HG02623 (cell line): Measurements from ENCODE around the gene MXD4.

Experiments used
- ATAC-seq: cut with Tn5 transposase; IDR thresholded peaks from one replicate; pipeline ENCODE4 v1.9.1; 2021; ENCODE audit warnings: moderate library complexity; ENCODE audit not compliant: unreplicated experiment

The MXD4 gene

DNA sequence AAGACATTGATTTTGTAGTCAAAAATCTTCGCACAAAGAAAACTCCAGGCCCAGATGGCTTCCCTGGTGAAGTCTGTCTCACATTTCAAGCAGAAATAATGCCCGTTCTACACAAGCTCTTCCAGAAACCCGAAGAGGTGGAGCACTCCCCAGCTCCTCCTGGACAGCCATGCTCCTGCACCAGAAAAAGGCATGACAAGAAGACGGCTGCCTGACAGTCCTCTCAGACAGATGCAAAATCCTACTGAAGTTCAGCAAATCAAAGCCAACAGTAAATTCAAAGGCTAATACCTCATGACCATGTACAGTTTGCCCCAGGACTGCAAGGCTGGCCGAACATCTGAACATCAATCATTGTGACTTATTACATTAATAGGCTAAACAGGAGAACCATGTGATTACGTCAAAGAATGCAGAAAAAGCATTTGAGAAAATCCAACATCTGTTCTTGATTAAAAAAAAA is 30.8 kb upstream of the MXD4 start:
- ATAC-seq = no peak

DNA sequence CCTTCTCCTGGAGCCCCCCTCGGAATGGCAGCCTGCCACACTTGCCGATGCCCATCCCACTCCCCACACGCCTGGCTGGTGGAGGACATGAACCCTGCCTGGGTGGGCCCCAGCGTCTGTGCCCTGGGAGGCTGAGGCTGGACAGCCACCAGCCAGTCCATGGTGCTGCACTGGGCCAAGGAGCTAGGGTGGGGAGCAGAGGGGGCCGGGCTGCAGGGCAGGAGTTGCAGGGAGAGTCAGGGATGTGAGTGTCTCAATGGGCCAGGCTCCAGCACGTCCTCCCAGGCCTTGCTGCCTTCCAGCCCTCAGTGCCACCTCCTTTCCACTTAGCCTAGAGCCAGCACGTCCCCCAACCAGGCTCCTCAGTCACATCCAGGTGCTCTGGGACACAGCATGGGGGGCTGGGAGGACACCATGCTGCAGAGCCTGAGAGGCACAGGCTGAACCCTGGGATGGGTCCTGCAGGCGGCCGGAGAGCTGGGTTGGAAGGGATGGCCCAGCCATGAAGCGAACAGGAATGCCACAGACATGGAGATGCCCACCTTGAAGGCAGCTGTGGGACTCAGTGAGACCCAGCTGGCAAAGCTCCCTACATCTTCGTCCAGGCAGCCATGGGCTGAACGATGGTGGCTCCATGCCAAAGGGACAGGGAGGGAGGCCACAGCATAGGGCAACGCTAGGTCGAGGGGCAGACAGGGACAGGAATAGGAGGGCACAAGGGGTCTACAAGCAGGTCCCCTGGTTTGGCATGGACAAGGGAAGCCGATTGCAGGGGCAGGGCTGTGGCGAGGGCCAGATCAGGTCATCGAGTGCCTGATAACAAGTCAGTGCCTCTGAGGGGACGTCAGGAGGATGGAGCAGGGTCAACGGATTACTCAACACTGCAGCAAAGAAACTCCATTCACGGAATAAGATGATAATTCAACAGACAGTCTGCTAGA is 30.1 kb upstream of the MXD4 start:
- ATAC-seq = no peak

DNA sequence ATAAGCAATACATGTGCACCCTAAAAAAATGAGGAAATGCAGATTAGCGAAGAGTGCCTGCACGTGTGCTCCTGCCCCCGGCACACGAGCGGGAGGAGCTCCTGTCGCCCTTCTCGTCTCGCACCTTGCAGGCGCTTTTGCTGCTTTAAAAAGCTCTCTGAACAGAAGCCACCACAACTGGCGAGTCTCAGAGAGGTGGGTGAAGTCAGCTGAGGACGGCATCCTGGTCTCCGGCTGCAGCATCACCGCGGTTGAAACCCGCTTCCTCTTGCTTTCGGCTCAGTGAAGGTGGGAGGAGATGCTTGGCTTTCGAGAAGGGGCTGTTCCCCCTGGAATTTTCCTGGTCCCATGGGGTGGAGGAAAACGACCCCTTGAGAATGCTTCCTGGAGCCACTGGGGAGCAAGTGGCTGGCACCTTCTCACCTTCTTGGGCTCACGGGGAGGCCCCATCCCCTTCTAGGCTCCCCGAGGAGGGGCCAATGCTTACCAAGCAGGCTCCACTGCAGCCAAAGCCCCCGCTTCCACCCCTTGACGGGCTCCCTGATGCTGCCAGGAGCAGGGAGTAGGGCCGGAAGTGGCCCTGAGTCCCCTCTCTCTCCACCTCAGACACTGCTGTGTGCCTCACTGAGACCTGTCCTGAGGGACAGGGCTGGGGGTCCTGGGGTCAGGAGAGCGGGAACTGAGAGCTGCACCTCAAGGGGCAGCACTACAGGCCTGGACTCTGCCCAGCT is 29.2 kb upstream of the MXD4 start:
- no peak for ATAC-seq

DNA sequence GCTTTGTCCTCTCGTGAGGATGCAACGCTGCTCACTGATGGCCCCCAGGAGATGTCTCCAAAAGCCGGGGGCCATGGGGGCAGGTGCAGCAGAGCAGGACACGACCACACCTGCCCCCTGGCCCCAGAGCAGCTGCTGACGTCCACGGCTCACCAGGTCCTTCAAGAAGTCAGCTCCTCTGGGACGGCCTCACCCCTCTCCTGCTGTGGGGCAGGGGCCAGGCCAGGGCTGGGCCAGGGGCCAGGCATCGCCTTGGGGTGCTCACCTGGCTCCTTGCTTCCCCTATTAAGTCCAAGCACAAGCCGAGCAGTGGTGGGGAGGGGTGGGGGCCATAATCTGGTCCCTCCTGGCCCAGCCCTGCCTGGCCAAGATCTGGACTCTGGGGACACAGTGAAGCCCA is 28.6 kb upstream of the MXD4 start:
- no peak for ATAC-seq

DNA sequence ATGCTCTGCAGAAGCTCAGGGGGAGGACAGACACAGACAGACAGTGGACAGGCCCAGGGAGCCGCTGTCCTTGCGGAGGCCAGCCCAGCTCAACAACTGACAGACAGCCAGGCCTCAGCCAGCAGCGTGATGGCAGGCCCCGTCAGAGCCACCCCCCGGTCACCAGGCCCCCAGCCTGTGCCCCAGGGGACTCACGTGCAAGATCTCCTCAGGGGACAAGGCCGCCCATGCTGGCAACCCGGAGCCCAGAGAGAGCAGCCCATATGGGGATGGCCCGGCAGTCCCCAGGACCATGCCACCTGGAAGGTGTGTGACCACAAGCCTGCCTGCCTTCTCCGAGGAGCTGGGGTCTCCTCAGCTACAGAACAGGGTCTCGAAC is 28.0 kb upstream of the MXD4 start:
- no peak for ATAC-seq

- no peak for ATAC-seq
Observed at GRCh38 chr4:2289311-2289954, 27.5 kb upstream of the MXD4 start.

GRCh38 chr4:2288051-2288541 is 26.2 kb upstream of the MXD4 start:
- no peak for ATAC-seq

- ATAC-seq = no peak
Observed at GRCh38 chr4:2287594-2287915, 25.6 kb upstream of the MXD4 start.

- ATAC-seq = no peak
Observed at GRCh38 chr4:2286904-2287593, 25.1 kb upstream of the MXD4 start.

DNA sequence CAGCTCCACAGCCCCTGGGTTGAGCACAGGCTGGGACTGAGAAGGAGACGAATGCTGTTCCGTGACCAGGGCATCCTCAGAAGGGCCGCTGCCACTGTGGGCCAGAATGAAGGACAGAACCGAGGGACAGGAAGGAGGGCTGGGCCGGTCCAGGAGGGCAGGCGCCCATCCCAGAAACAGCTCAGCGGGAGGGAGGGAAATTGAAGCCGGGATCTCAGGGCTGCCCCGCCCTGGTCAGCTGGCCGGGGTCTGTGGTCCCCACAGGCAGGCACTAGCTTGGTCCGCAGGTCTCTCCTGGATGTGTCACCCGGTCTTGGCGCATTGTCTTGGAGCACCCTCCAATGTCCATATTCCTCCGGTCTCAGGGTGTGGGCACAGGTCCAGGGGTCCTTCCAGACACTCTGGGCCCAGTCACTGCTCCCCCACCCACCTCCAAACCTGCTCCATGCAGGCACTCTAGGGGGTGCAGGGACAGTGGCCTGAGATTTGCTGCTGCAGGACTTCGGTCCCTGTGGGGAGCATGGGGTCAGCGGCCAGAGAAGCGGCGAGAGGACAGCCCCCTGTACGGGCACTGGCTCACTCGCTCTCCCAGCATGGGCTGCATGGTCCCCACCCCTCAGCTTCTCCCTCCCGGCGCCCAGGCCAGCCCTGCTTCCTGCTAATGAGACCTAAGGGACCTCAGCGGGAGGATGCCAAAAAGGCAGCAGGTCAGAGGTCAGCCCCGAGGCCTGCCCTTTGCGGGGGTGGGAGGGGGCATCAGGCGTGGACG is 23.9 kb upstream of the MXD4 start:
- no peak for ATAC-seq

DNA sequence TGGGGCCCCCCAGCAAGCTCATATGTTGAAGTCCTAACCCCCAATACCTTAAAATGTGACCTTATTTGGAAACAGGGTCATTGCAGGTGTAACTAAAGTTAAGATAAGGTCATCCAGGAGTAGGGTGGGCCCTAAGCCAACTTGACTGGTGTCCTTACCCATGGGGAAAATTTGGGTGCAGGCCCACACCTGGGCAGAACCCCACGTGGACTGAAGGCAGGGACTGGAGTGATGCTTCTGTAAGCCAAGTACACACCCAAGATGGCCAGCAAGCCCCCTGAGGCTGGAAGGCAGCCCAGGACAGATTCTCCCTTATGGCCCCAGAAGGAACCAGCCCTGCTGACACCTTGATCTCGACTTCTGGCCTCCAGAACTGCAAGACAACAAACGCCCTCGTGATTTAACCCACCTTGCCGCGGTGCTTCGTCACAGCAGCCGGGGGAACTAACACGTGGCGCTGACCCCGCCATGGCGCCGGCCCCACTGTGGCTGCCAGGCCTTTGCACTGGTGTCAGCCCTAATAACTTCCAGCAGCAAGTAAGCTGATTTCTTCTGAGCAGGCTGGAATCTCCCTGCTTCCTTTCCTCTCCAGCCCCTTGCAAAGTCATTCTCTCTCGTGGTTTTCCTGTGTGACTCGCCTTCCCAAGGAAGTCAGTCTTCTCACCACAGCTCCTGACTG is 23.2 kb upstream of the MXD4 start:
- no peak for ATAC-seq

DNA sequence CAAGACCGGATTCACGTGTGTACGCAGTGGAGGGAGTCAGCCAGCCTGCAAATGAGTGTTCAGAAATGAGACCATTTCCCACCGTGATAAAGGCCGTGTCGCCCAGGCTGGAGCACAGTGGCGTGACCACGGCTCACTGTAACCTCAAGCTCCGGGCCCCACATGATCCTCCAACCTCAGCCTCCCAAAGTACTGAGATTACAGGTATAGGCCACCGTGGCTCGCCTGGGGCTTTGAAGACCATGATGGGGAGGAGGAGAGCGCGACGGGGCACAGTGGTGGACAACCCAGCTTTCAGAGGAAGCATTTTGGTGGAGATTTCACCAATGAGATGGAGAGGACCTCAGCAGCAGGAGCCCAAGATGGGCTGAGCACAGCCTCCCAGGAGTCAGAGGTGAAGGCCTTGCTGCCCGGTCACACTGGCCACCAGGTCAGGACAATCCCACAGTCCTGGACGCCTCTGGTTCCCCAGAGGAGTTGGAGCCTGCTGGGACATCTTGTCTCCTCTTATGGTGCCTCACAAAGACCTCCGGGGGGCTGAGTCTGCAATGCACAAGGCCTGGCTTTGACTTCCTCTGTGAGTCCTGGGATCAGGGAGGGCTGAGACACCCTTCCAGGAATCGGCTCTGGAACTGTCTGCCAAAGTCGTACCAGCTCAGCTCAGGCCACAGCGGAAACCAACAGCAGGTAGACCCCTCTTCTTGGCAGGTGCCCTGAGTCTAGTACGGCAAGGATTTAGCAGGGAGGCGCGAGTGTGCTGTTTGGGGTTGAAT is 22.4 kb upstream of the MXD4 start:
- no peak for ATAC-seq

- no peak for ATAC-seq
Observed at GRCh38 chr4:2283199-2283711, 21.3 kb upstream of the MXD4 start.

GRCh38 chr4:2281575-2282343 is 19.9 kb upstream of the MXD4 start:
- no peak for ATAC-seq

- ATAC-seq = no peak
Observed at GRCh38 chr4:2280531-2281300, 18.8 kb upstream of the MXD4 start.

DNA sequence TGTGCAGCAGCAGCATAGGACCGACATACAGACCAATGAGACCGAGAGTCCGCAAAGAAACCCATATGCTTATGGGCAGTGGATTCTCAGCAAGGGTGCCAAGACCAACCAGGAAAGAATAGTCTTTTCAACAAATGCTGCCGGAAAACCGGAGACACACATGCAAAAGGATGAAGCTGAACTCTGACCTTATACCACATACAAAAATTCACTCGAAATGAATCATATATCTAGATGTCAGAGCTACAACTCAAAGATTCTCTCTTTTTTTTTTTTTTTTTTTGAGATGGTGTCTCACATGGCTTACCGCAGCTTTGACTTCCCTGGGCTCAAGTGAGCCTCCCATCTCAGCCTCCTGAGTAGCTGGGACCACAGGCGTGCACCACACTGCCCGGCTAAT is 16.0 kb upstream of the MXD4 start:
- ATAC-seq = no peak
